Measurements from ENCODE around the gene ATAD3B. TPM values are rescaled to one million over a fixed set of nuclear protein-coding genes. Genes with fewer than 3 reads are reported as not detected.

The ATAD3B gene
- total and polyA plus RNA-seq, 2 of the 4 experiments (the other 2 are of a cell fraction) = 13.8 to 29.0 TPM

GRCh38 chr1:1538334-1538733, 66.8 kb downstream of the ATAD3B start:
- dilution Hi-C loops (cut with HindIII; ENCODE audit: low sequenced_read_pairs, unreplicated experiment) (no loop called here), intact Hi-C loops (cut with micrococcal nuclease) (no loop called here), in situ Hi-C loops (cut with MboI; ENCODE audit: low sequenced_read_pairs) (no loop called here)
- no peak overlapping the region for H3K4me3 ChIP-seq (ENCODE audit: insufficient read depth, low read depth, low read length)
- no peak overlapping the region for H3K18ac ChIP-seq (ENCODE audit: low read depth, low read length)
- H3K4me2 ChIP-seq (ENCODE audit: low read depth, low read length) = peak overlapping the region; percentile 42; the same call in 1 of the 2 replicates
- DNase-seq (no peak), ATAC-seq (ENCODE audit: low read depth) (no peak)
- no TSS peak for BruUV-seq (replicated peaks)
- no peak for TF ChIP-seq CHD1 (IDR thresholded peaks at IDR 0.05; ENCODE audit: low read depth, low read length)
- TF ChIP-seq RAD21 (IDR thresholded peaks at IDR 0.05; ENCODE audit: low read length) = no peak
- TF ChIP-seq ELK1 (IDR thresholded peaks at IDR 0.05; ENCODE audit: borderline replicate concordance, low read depth, low read length) = no peak
- no peak for TF ChIP-seq MAZ (IDR thresholded peaks at IDR 0.05; ENCODE audit: borderline replicate concordance, low read depth, low read length)
- TF ChIP-seq MAFK (IDR thresholded peaks at IDR 0.05; ENCODE audit: low read depth, low read length) = no peak
- no peak for TF ChIP-seq NFE2L2 (IDR thresholded peaks at IDR 0.05; ENCODE audit: low read depth, low read length)
- ChIA-PET CTCF (no interaction called here), POLR2A (ENCODE audit: unreplicated experiment) (no interaction called here)
- H3K56ac ChIP-seq (ENCODE audit: extremely low read depth, insufficient read depth, low read length) = no peak overlapping the region
- peaks cover 14% of the 10 kb centered on the region for H3K4me1 ChIP-seq (ENCODE audit: control insufficient read depth, insufficient read depth, low read length)
- peaks cover 10 to 44% of the 10 kb centered on the region in 2 experiments for H3K79me1 ChIP-seq (ENCODE audit: low read depth in 1 of 2, low read length in 2 of 2)
- no peak overlapping the region for H2AK5ac ChIP-seq (ENCODE audit: low read depth, low read length)
- 94% methylated on average over 13 of the region's 23 CpGs; no CpG with 5 or more reads in 1 of the 2 experiments for WGBS, 2 experiments (ENCODE audit: extremely low coverage in 2 of 2, insufficient read length in 1 of 2)
- H2BK120ac ChIP-seq (ENCODE audit: low read depth, low read length) = no peak overlapping the region
- H3K9me3 ChIP-seq (ENCODE audit: control insufficient read depth, insufficient read depth, low read length) = no peaks in the 10 kb centered on the region
- H2AFZ ChIP-seq (replicated peaks; ENCODE audit: low read length, poor library complexity) = peak overlapping the region; percentile 21
- H3K36me3 ChIP-seq (ENCODE audit: control insufficient read depth, insufficient read depth, low read length) = peaks cover 38% of the 10 kb centered on the region
- H2BK5ac ChIP-seq (ENCODE audit: low read depth, low read length, poor library complexity, severe bottlenecking) = no peak overlapping the region
- no peaks in the 10 kb centered on the region for H3K27me3 ChIP-seq (ENCODE audit: control insufficient read depth, insufficient read depth, low read length)
- H3K9me1 ChIP-seq (ENCODE audit: insufficient read depth, low read length) = peaks cover 17% of the 10 kb centered on the region
- peak overlapping the region; percentile 42 for H2AK9ac ChIP-seq (replicated peaks; ENCODE audit: low read depth, low read length, poor library complexity)
- H2BK15ac ChIP-seq (ENCODE audit: low read depth, low read length) = no peak overlapping the region
- H3K23ac ChIP-seq (ENCODE audit: low read depth, low read length) = no peak overlapping the region; the same call in 1 of the 2 replicates
- no peak overlapping the region for H3K27ac ChIP-seq (ENCODE audit: insufficient read depth, low read length)
- H4K20me1 ChIP-seq (ENCODE audit: insufficient read depth, low read length) = peaks cover 25% of the 10 kb centered on the region
- no peak overlapping the region for H4K5ac ChIP-seq (ENCODE audit: low read depth, low read length)
- H3K9ac ChIP-seq (ENCODE audit: low read depth, low read length) = no peak overlapping the region
- no peak overlapping the region for H4K91ac ChIP-seq (ENCODE audit: insufficient read depth, low read depth, low read length)
- H4K8ac ChIP-seq (ENCODE audit: low read depth in 2 of 2, low read length in 2 of 2) = no peak overlapping the region
- H3K14ac ChIP-seq (replicated peaks; ENCODE audit: low read depth, low read length) = no peak overlapping the region; the same call in 1 of the 2 replicates
- H2BK20ac ChIP-seq (ENCODE audit: low read depth, low read length) = no peak overlapping the region
- no peak overlapping the region for H3K4ac ChIP-seq (ENCODE audit: low read depth, low read length)
